Smooth muscle cell (in vitro differentiated cells): Measurements from ENCODE around the gene ITGAX. TPM values are rescaled to one million over a fixed set of nuclear protein-coding genes. Genes with fewer than 3 reads are reported as not detected.

Experiments used
- DNase-seq: peaks from one replicate; lab custom pipeline; 2025; ENCODE audit not compliant: unreplicated experiment; lab: John Stamatoyannopoulos, UW
- H2AFZ ChIP-seq: fragments of 200-600 bp; sonication (generic); 2 replicates; pipeline ENCODE4 v1.6.0; 2016; ENCODE audit warnings: antibody characterized with exemption, low read depth, mild to moderate bottlenecking
- H3F3A ChIP-seq: fragments of 200-600 bp; sonication (generic); 2 replicates; pipeline ENCODE4 v1.6.0; 2017; ENCODE audit warnings: antibody characterized with exemption, low read depth
- H3K27ac ChIP-seq: fragments of 200-600 bp; sonication (generic); 2 replicates; pipeline ENCODE4 v1.5.1; 2016; ENCODE audit warnings: low read depth, mild to moderate bottlenecking
- H3K27me3 ChIP-seq: fragments of 200-600 bp; sonication (generic); 2 replicates; pipeline ENCODE4 v1.6.1; 2016; ENCODE audit warnings: low read depth, mild to moderate bottlenecking
- H3K36me3 ChIP-seq: fragments of 200-600 bp; sonication (generic); 2 replicates; pipeline ENCODE4 v1.5.1; 2016; ENCODE audit warnings: low read depth
- H3K4me1 ChIP-seq: fragments of 200-600 bp; sonication (generic); 2 replicates; pipeline ENCODE4 v1.5.1; 2016; ENCODE audit warnings: low read depth
- H3K4me2 ChIP-seq: fragments of 200-600 bp; sonication (generic); 2 replicates; pipeline ENCODE4 v1.6.0; 2016; ENCODE audit warnings: mild to moderate bottlenecking
- H3K4me3 ChIP-seq: fragments of 200-600 bp; sonication (generic); 2 replicates; pipeline ENCODE4 v1.5.1; 2016; ENCODE audit warnings: mild to moderate bottlenecking
- H3K79me2 ChIP-seq: fragments of 200-600 bp; sonication (generic); 2 replicates; pipeline ENCODE4 v1.6.0; 2016; ENCODE audit warnings: low read depth, mild to moderate bottlenecking
- H3K9ac ChIP-seq: fragments of 200-600 bp; sonication (generic); 2 replicates; pipeline ENCODE4 v1.6.0; 2016; ENCODE audit warnings: low read depth
- H3K9me3 ChIP-seq: fragments of 200-600 bp; sonication (generic); replicated peaks from 2 replicates; pipeline ENCODE4 v1.5.1; 2016; ENCODE audit warnings: low read depth
- H4K20me1 ChIP-seq: fragments of 200-600 bp; sonication (generic); 2 replicates; pipeline ENCODE4 v1.6.0; 2016; ENCODE audit warnings: low read depth
- CTCF ChIP-seq: fragments of 200-600 bp; sonication (generic); IDR thresholded peaks from 2 replicates; pipeline ENCODE4 v1.5.1; 2017; ENCODE audit warnings: borderline replicate concordance, mild to moderate bottlenecking, antibody characterized with exemption; ENCODE audit not compliant: insufficient read depth, poor library complexity, severe bottlenecking
- WGBS: methylation state at CpG from one replicate; pipeline ENCODE4 v1.1.7; 2016; ENCODE audit warnings: low lambda C conversion rate; 5-methylcytosine and 5-hydroxymethylcytosine counted together
- polyA plus RNA-seq: library from polyadenylated mRNA; unstranded; fragments of >200 nt; fragmentation: Nextera tagmentation; extraction: Ambion mirVana; gene quantifications from 2 replicates; pipeline ENCODE4 v1.2.1, GENCODE V29; 2016
- total RNA-seq: library from RNA; depleted of rRNA; stranded (reverse); fragments of >200 nt; gene quantifications from 2 replicates; pipeline ENCODE4 v1.2.3, GENCODE V29; 2014

Gene ITGAX
- total and polyA plus RNA-seq, 2 experiments from 2014 or later: 0.31 TPM; not detected in 1

GRCh38 chr16:31423801-31424200 is 68.8 kb downstream of the ITGAX start:
- H3K4me2 ChIP-seq: no peak overlapping the region
- TF ChIP-seq CTCF: no peak
- no peaks in the 10 kb centered on the region for H3K36me3 ChIP-seq
- no peak overlapping the region for H2AFZ ChIP-seq
- no peaks in the 10 kb centered on the region for H4K20me1 ChIP-seq
- no peak for DNase-seq
- H3K27ac ChIP-seq: no peak overlapping the region
- no peaks in the 10 kb centered on the region for H3F3A ChIP-seq
- no peaks in the 10 kb centered on the region for H3K79me2 ChIP-seq
- H3K4me3 ChIP-seq: no peak overlapping the region
- H3K9me3 ChIP-seq: no peaks in the 10 kb centered on the region
- H3K9ac ChIP-seq: no peak overlapping the region
- WGBS: 90% methylated on average over 12 of the region's 12 CpGs
- H3K27me3 ChIP-seq: peaks cover 11% of the 10 kb centered on the region
- no peaks in the 10 kb centered on the region for H3K4me1 ChIP-seq

- DNase-seq: no peak
- WGBS: 63% methylated on average over 46 of the region's 83 CpGs
- Histone ChIP-seq H4K20me1 (no peaks in the 10 kb centered on the region), H2AFZ (no peak overlapping the region), H3K27me3 (peaks cover 13% of the 10 kb centered on the region), H3K79me2 (no peaks in the 10 kb centered on the region), H3K9me3 (no peaks in the 10 kb centered on the region), H3K4me3 (no peak overlapping the region), H3K36me3 (no peaks in the 10 kb centered on the region), H3K4me2 (no peak overlapping the region), H3K4me1 (no peaks in the 10 kb centered on the region), H3K27ac (no peak overlapping the region), H3K9ac (no peak overlapping the region), H3F3A (no peaks in the 10 kb centered on the region)
- no peak for TF ChIP-seq CTCF
Observed at GRCh38 chr16:31427441-31428278, 72.7 kb downstream of the ITGAX start.

GRCh38 chr16:31428279-31428597 is 73.3 kb downstream of the ITGAX start, which contains the start of gene COX6A2:
Gene COX6A2 (minus strand): TSS chr16:31428360. CDS start chr16:31428325, 35 bp downstream.
- H3K9ac ChIP-seq: no peak within 1 kb of the TSS
- DNase-seq: no peak
- no peaks in the 10 kb centered on the region for H3K36me3 ChIP-seq
- H2AFZ ChIP-seq: no peak within 1 kb of the TSS
- WGBS: 77% methylated on average over 7 of the region's 7 CpGs
- H3K9me3 ChIP-seq: no peaks in the 10 kb centered on the region
- H3K79me2 ChIP-seq: no peaks in the 10 kb centered on the region
- H3K4me2 ChIP-seq: no peak within 1 kb of the TSS
- H3K4me1 ChIP-seq: no peaks in the 10 kb centered on the region
- H3K27ac ChIP-seq: no peak within 1 kb of the TSS
- TF ChIP-seq CTCF: no peak
- H3F3A ChIP-seq: no peaks in the 10 kb centered on the region
- H3K4me3 ChIP-seq: no peak within 1 kb of the TSS
- H3K27me3 ChIP-seq: peaks cover 8% of the 10 kb centered on the region
- H4K20me1 ChIP-seq: no peaks in the 10 kb centered on the region

GRCh38 chr16:31428638-31429247 is 73.8 kb downstream of the ITGAX start:
- Histone ChIP-seq H4K20me1 (no peaks in the 10 kb centered on the region), H3K9me3 (no peaks in the 10 kb centered on the region), H3F3A (no peaks in the 10 kb centered on the region), H3K9ac (no peak overlapping the region), H3K36me3 (no peaks in the 10 kb centered on the region), H3K4me2 (no peak overlapping the region), H3K27ac (no peak overlapping the region), H3K79me2 (no peaks in the 10 kb centered on the region), H3K4me3 (no peak overlapping the region), H2AFZ (no peak overlapping the region), H3K27me3 (peaks cover 6% of the 10 kb centered on the region), H3K4me1 (no peaks in the 10 kb centered on the region)
- no peak for TF ChIP-seq CTCF
- WGBS: 84% methylated on average over 7 of the region's 7 CpGs
- DNase-seq: no peak
